GM20431 (cell line): ENCODE measurements around the gene LENG8.

Experiments
- in situ Hi-C: fragments of 300-500 bp; cut with MseI, MboI; formaldehyde crosslinking; loops from one replicate; pipeline ENCODE4 v1.15.0; 2020; ENCODE audit warnings: low sequenced_read_pairs; ENCODE audit not compliant: unreplicated experiment

LENG8 gene

GRCh38 chr19:54448774-54449700 lies at the start of gene LENG8:
Gene LENG8, plus strand, starts transcription at chr19:54449199. Its CDS starts 2,146 bp downstream, at chr19:54451345.
- in situ Hi-C loops = no loop called here

- in situ Hi-C loops = no loop called here
Observed at GRCh38 chr19:54400913-54401312, 48.1 kb upstream of the LENG8 start.

- in situ Hi-C loops = no loop called here
Observed at GRCh38 chr19:54403054-54403453, 45.9 kb upstream of the LENG8 start.

GRCh38 chr19:54405628-54406027 lies 43.4 kb upstream of the LENG8 start:
- in situ Hi-C loops = no loop called here

GRCh38 chr19:54407780-54408179 lies 41.2 kb upstream of the LENG8 start:
- in situ Hi-C loops = no loop called here

- in situ Hi-C loops = no loop called here
Observed at GRCh38 chr19:54408456-54409026, 40.5 kb upstream of the LENG8 start.

GRCh38 chr19:54411033-54411432 lies 38.0 kb upstream of the LENG8 start:
- in situ Hi-C loops = no loop called here

GRCh38 chr19:54412877-54413276 lies 36.1 kb upstream of the LENG8 start:
- in situ Hi-C loops = no loop called here

- in situ Hi-C loops = no loop called here
Observed at GRCh38 chr19:54414156-54414555, 34.8 kb upstream of the LENG8 start.

GRCh38 chr19:54415208-54415900 lies 33.6 kb upstream of the LENG8 start, which contains the start of gene TTYH1:
Gene TTYH1, plus strand, starts transcription at chr19:54415464. Its CDS starts 89 bp downstream, at chr19:54415553.
- in situ Hi-C loops = no loop called here

- in situ Hi-C loops = no loop called here
Observed at GRCh38 chr19:54415901-54416673, 32.9 kb upstream of the LENG8 start.

GRCh38 chr19:54416695-54417491 lies 32.1 kb upstream of the LENG8 start:
- in situ Hi-C loops = no loop called here

- in situ Hi-C loops = no loop called here
Observed at GRCh38 chr19:54418030-54418929, 30.7 kb upstream of the LENG8 start.

GRCh38 chr19:54418930-54419800 lies 29.8 kb upstream of the LENG8 start:
- in situ Hi-C loops = no loop called here

GRCh38 chr19:54420068-54420382 lies 29.0 kb upstream of the LENG8 start:
- in situ Hi-C loops = no loop called here

- in situ Hi-C loops = no loop called here
Observed at GRCh38 chr19:54420383-54421168, 28.4 kb upstream of the LENG8 start.

GRCh38 chr19:54421169-54421516 lies 27.9 kb upstream of the LENG8 start:
- in situ Hi-C loops = no loop called here
